LNCaP clone FGC (cell line): ENCODE measurements around the gene ADAMTS14.

Source experiments
- DNase-seq: peaks from one replicate; pipeline ENCODE4 v3.0.0-alpha.2; 2011; ENCODE audit warnings: low read depth
- H3K4me3 ChIP-seq: 2 replicates; pipeline ENCODE4 v1.5.1; 2011; ENCODE audit warnings: mild to moderate bottlenecking, low read depth, low read length, control low read depth
- CTCF ChIP-seq: IDR thresholded peaks from 2 replicates; pipeline ENCODE4 v1.5.1; 2012; ENCODE audit warnings: mild to moderate bottlenecking; ENCODE audit not compliant: control insufficient read depth, insufficient read depth; ENCODE audit errors: extremely low read depth

ADAMTS14 gene

DNA sequence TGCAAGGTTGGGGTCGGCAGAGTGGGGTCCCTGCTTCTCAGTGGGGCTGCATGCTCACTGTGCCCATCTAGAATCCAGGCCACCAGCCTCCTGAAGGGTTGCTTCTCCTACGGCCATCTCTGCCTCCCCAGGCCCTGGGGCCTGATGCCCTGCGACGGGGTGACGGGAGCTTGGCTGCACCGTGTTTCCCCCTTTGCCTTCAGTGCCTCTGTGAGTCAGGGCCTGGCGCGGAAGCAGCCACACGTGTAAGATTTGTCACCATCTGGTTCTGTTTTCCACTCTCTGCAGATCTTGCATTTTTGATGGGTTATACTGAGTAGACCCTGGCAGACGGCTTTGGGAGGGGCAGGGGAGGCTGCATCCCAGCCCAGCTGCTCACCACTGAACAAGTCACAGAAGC is 7.2 kb downstream of the ADAMTS14 start:
- no peak overlapping the region for H3K4me3 ChIP-seq
- no peak for DNase-seq
- no peak for TF ChIP-seq CTCF

DNA sequence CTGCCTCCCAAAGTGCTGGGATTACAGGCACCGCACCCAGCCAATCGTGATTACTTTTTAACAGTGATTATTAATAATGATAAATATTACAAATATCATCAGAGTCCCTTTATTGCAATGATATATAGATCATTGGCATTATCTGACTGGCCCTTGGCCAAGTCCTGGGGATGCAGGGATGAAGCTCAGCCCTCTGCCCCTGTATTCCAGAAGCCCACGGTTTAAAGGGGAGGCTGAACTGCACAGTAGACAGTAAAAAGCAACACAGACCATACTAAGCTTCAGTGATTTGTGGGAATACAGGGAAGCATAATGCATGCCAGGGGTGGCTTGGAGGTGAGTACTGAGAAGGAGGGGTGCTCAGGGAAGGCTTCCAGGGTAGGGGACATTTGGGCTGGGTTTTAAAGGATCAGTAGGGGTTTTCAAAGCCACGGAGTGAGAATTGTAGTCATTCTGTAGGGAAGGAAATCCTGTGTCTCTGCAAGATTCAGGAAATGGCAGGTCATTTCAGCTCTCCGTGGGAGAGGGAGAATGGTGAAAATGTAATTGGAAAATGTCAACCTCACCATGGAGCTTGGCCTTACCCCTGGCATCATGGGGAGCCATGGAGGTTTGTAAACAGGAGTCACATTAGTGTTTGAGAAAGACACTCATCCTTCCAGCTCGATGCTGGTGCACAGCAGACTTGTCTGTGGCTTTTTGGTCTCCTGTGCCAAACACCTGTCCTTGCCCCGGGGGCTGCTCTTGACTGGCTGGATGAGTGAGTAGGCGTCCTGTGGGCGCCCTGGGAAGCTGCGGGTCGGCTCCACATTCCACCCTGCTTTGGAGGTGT is 8.8 kb downstream of the ADAMTS14 start:
- no peak overlapping the region for H3K4me3 ChIP-seq
- TF ChIP-seq CTCF, result no peak
- no peak for DNase-seq

DNA sequence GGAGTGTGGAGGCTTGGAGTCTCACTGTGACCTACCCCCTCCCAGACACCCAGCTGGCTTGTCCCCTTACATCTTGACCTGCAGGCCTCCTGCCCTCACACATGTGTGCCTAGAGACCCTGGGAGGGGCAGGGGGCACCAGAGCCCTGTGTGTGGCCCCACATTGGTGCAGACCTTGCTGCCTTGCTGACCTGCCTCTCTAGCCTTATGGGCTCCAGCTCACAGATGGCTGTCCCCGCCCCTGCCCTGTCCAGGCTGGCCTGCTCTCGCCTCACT is 9.4 kb downstream of the ADAMTS14 start:
- no peak for DNase-seq
- H3K4me3 ChIP-seq, result no peak overlapping the region
- TF ChIP-seq CTCF, result no peak

DNA sequence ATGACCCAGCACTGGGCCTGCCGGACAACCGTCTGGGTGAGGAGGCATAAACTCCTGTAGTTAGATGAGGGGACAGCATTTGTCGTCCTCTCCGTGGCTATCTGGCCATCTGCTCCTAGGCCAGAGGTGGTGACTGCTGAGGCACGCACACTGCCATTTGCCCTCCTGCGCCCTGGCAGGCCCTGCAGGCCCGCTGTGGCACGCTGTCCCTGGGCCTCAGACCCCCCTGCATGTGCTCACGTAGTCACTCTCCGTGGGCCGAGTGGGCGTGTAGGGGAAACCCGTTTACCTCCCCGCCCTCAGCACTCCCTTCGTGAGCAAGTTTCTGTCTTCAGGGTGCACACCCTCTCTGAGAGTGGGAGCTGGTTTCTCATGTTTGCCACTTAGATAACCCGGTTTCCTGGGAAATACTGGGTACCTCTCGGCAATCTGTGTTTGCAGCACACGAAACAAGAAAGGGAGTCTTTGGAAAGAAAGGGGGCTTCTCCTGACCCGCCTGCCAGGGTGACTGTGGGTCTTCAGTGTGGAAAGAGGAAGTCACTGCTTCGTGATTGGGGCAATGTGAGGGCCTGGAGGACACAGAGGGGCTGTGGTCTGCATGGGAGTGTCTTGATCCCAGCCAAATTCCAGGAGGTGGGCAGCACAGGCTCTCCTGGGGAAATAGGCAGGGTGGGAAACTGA is 10.8 kb downstream of the ADAMTS14 start:
- no peak for DNase-seq
- H3K4me3 ChIP-seq, result no peak overlapping the region
- no peak for TF ChIP-seq CTCF

- TF ChIP-seq CTCF, result no peak
- H3K4me3 ChIP-seq, result no peak overlapping the region
- DNase-seq, result no peak
Observed at GRCh38 chr10:70683601-70683934, 11.3 kb downstream of the ADAMTS14 start.

- TF ChIP-seq CTCF, result no peak
- DNase-seq, result no peak
- no peak overlapping the region for H3K4me3 ChIP-seq
Observed at GRCh38 chr10:70683940-70684339, 11.6 kb downstream of the ADAMTS14 start.

DNA sequence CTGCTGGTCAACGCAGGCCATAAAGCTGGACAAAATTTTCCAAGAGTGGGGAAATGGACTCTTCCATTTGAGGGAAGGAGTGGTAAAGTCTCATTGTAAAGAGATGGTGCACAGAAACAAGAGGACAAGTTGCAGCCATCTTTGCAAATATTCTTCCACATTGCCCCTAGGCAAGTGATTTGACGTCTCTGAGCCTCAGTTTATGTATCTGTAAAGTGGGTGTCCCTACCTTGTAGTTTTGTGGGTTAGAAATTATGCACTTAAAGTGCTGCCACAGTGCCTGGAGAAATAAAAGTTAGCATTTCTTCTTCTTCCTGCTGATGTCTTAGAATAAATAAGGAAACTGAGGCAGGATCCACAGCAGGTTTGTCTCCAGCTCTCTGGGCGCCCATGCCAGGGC is 12.1 kb downstream of the ADAMTS14 start:
- TF ChIP-seq CTCF, result no peak
- no peak for DNase-seq
- H3K4me3 ChIP-seq, result no peak overlapping the region
